ENCODE measurements around the gene REPS2. TPM values are rescaled to one million over a fixed set of nuclear protein-coding genes. Genes with fewer than 3 reads are reported as not detected.
A peak's percentile ranks its signal among the peaks of the same experiment; 100 is the strongest.

REPS2 gene
- total RNA-seq, 6 donors from 2014 or later: 17.0 to 47.0 (median 29.4) TPM

DNA sequence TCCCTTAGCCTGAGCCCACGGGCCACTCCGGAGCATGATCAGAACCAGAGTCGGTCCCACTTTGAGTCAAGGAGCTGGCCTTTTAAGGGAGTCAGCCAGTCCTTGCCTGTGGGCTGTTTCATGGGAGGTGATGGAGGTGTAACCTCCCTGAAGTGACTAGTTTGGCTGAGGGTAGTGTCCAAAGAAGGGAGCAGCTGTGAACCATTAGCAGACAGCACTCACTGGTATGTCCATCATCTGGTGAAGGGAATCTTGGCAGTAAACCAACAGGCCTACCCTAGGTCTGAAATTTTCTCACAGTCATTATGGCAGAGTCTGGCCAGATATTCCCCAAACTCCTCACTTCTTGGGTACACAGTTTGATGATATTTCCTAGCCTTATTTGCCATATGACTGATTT lies 12.3 kb upstream of the REPS2 start:
- no peak for DNase-seq
- WGBS, 2 donors: 50 to 63% methylated on average over 3 of the region's 3 CpGs

DNA sequence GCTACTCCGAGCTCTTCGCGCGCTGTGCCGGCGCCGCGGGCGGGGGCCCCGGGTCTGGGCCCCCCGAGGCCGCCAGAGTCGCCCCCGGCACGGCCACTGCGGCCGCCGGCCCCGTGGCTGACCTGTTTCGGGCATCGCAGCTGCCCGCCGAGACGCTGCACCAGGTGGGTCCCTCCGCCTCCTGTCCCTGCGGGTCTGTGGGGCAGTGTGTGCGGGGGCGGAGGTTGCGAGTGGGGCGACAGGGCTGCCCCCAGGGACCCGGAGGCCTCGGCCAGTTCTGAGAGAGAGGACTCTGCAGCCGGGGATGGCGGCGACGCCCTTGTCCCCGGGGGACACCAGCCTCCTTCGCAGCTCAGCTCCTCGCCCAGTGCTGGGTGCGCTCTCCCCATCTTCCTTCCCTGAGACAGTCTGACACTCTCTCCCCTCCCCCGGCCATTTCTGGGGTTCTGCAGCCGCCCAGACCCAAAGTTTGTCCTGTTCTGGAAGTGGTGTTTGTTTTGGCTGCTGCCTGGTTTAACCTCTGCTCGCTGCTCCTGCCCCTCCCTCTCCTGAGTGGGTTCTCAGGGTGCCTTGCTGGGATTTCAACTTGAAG lies 609 bp downstream of the REPS2 start:
- peak in 1 of 2 donors; percentile 51 for DNase-seq
- 13% methylated on average over 10 of the region's 43 CpGs; no CpG with 5 or more reads in 1 of the 2 donors for WGBS, 2 donors
- ATAC-seq (ENCODE audit: low FRiP score in 2 of 2): peak in 1 of 2 donors; percentile 41
- peaks cover 0 to 6% (median 1%) of the 10 kb centered on the region in 4 donors for H3K4me1 ChIP-seq
- no peaks in the 10 kb centered on the region for H3K9me3 ChIP-seq
- H3K27me3 ChIP-seq: no peaks in the 10 kb centered on the region
- no peak for TF ChIP-seq POLR2AphosphoS5 (IDR thresholded peaks at IDR 0.05)
- TF ChIP-seq EP300 (IDR thresholded peaks at IDR 0.05): no peak
- TF ChIP-seq, protein P1, sequence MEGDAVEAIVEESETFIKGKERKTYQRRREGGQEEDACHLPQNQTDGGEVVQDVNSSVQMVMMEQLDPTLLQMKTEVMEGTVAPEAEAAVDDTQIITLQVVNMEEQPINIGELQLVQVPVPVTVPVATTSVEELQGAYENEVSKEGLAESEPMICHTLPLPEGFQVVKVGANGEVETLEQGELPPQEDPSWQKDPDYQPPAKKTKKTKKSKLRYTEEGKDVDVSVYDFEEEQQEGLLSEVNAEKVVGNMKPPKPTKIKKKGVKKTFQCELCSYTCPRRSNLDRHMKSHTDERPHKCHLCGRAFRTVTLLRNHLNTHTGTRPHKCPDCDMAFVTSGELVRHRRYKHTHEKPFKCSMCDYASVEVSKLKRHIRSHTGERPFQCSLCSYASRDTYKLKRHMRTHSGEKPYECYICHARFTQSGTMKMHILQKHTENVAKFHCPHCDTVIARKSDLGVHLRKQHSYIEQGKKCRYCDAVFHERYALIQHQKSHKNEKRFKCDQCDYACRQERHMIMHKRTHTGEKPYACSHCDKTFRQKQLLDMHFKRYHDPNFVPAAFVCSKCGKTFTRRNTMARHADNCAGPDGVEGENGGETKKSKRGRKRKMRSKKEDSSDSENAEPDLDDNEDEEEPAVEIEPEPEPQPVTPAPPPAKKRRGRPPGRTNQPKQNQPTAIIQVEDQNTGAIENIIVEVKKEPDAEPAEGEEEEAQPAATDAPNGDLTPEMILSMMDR (IDR thresholded peaks at IDR 0.05): peak in 1 of 6 experiments; percentile 1
- TF ChIP-seq POLR2A (IDR thresholded peaks at IDR 0.05): no peak
- peak overlapping the region; percentile 2 to 74 (median 66) for H3K4me3 ChIP-seq
- no peaks in the 10 kb centered on the region for H3K36me3 ChIP-seq
- peak overlapping the region in 2 of 4 donors; percentile 67 to 75 for H3K27ac ChIP-seq

More for the DNA sequence above, 12.3 kb upstream of the REPS2 start:
- peaks cover 0 to 7% (median under 1%) of the 10 kb centered on the region in 4 donors for H3K9me3 ChIP-seq
- no peak for TF ChIP-seq EP300 (IDR thresholded peaks at IDR 0.05)
- TF ChIP-seq POLR2A (IDR thresholded peaks at IDR 0.05): no peak
- TF ChIP-seq, protein P1 (IDR thresholded peaks at IDR 0.05): no peak
- TF ChIP-seq POLR2AphosphoS5 (IDR thresholded peaks at IDR 0.05): no peak
- no peak for ATAC-seq (ENCODE audit: low FRiP score in 2 of 2)
- H3K27me3 ChIP-seq: no peaks in the 10 kb centered on the region
- no peak overlapping the region for H3K4me3 ChIP-seq
- H3K36me3 ChIP-seq: no peaks in the 10 kb centered on the region
- no peaks in the 10 kb centered on the region for H3K4me1 ChIP-seq
- H3K27ac ChIP-seq: no peak overlapping the region

DNA sequence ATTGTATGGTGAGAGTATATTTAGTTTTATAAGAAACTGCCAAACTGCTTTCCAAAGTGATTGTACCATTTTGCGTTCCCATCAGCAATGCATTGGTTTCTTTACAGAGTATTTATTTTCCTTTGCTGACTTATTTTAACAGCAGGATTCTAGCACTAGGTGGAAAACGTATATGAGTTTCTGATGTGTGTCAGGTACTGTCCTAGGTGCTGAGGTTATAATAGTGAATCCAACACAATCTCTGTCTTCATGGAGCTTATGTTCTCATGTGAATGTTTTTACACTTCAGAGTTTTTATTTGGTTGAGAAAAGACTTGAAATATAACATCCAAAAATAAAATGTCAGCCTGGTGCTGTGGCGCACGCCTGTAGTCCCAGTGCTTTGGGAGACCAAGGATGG lies 4.0 kb downstream of the REPS2 start:
- ATAC-seq (ENCODE audit: low FRiP score in 2 of 2) (no peak), DNase-seq (no peak)
- no peak overlapping the region for H3K27ac ChIP-seq
- TF ChIP-seq EP300 (IDR thresholded peaks at IDR 0.05): no peak
- TF ChIP-seq POLR2AphosphoS5 (IDR thresholded peaks at IDR 0.05): no peak
- peaks cover 0 to 6% (median 1%) of the 10 kb centered on the region in 4 donors for H3K4me1 ChIP-seq
- no peaks in the 10 kb centered on the region for H3K27me3 ChIP-seq
- no peaks in the 10 kb centered on the region for H3K9me3 ChIP-seq
- no peak overlapping the region for H3K4me3 ChIP-seq
- WGBS, 2 donors: 82 to 96% methylated on average over 4 of the region's 4 CpGs
- H3K36me3 ChIP-seq: no peaks in the 10 kb centered on the region

DNA sequence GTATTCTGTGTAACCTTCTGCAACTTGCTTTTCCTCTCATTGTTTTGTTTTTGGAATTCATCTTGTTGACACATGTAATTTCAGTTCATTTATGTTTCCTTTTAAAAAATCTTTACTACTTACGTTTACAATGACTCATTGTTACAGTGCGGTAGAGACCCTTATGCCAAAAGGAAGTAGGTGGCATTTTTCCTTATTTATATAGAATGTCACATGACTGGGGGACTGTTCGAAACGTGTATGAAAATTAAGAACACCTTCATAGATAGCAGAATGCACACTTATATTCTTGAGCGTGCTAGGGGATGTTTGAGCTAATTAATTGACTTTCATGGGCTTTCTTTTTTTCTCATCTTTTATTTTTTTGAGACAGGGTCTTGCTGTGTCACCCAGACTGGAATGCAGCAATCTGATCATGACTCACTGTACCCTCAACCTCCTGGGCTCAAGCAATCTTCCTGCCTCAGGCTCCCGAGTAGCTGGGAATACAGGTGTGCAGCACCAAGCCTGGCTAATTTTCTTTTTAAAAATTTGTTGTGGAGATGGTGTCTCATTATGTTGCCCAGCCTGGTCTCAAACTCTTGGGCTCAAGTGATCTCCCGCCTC lies 7.3 kb downstream of the REPS2 start:
- WGBS, 2 donors: 39 to 45% methylated on average over 7 of the region's 7 CpGs
- no peak overlapping the region for H3K4me3 ChIP-seq
- no peaks in the 10 kb centered on the region for H3K9me3 ChIP-seq
- ATAC-seq (ENCODE audit: low FRiP score in 2 of 2): no peak
- no peak for DNase-seq
- H3K36me3 ChIP-seq: no peaks in the 10 kb centered on the region
- TF ChIP-seq, protein P1 (IDR thresholded peaks at IDR 0.05): no peak
- TF ChIP-seq EP300 (IDR thresholded peaks at IDR 0.05) (no peak), POLR2A (IDR thresholded peaks at IDR 0.05) (no peak)
- no peaks in the 10 kb centered on the region for H3K27me3 ChIP-seq
- no peaks in the 10 kb centered on the region for H3K4me1 ChIP-seq
- no peak overlapping the region for H3K27ac ChIP-seq

DNA sequence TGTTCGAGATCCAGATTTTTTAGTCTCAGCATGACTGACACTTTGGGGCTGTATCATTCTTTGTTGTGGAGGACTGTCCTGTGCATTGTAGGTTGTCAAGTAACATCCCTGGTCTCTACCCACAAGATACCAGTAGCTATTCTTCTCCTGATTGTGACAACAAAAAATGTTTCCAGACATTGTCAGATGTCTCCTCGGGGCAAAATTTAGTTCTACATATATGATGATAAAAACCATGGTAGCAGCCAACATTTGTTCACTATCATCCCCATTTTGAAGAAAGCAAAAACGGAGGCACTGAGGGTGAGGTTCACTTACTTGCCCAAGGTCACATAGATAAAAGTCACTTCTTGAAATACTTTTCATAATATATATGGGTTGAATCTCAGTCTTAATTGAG lies 11.3 kb downstream of the REPS2 start:
- 64 to 79% methylated on average over 3 of the region's 3 CpGs for WGBS, 2 donors
- H3K27ac ChIP-seq: no peak overlapping the region
- no peak for TF ChIP-seq POLR2AphosphoS5 (IDR thresholded peaks at IDR 0.05)
- no peak for TF ChIP-seq POLR2A (IDR thresholded peaks at IDR 0.05)
- TF ChIP-seq, protein P1 (IDR thresholded peaks at IDR 0.05): no peak
- no peak for TF ChIP-seq EP300 (IDR thresholded peaks at IDR 0.05)

More for the DNA sequence above, 11.3 kb downstream of the REPS2 start:
- Histone ChIP-seq H3K36me3 (no peaks in the 10 kb centered on the region), H3K4me1 (no peaks in the 10 kb centered on the region), H3K27me3 (no peaks in the 10 kb centered on the region), H3K9me3 (no peaks in the 10 kb centered on the region), H3K4me3 (no peak overlapping the region)
- no peak for DNase-seq
- ATAC-seq (ENCODE audit: low FRiP score in 2 of 2): no peak

Data from upper lobe of left lung (tissue), 6 donors.